CD1c-positive myeloid dendritic cell (primary cell): Measurements from ENCODE around the gene DLG4.
A peak's percentile ranks its signal among the peaks of the same experiment; 100 is the strongest.

Experiments
- DNase-seq: peaks from one replicate; pipeline ENCODE4 v3.0.0-alpha.2; 2016; ENCODE audit errors: extremely low spot score

Gene DLG4

DNA sequence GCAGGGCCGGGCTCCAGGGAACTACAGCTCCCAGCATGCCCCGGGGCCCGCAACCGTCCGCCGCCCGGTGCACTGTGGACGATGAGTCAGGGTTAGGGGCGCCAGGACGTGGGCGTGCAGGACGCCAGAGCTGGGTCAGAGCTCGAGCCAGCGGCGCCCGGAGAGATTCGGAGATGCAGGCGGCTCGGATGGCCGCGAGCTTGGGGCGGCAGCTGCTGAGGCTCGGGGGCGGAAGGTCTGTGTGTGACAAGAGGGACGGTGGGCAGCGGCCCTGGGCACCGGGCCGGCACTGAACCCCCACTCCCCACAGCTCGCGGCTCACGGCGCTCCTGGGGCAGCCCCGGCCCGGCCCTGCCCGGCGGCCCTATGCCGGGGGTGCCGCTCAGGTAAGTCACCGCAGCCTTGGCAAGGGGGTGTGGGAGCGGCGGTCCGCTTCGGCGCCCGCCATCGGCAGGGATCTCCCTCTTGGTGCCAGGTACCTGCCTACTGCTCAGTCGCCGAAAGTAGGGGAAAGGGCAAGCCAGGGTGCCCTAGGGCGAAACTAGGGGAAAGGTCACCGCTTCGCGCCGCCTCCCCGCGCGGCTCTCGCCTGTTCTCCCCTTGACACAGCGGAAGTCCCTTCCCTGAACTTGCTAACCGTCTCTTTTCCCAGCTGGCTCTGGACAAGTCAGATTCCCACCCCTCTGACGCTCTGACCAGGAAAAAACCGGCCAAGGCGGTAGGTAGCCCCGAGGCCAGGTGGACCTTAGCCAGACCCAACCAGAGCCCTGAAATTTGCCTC lies at the start of gene DLG4, which contains the start of gene ACADVL:
Gene DLG4, minus strand, starts transcription at position 25 of the 781 bp plus-strand sequence.
Gene ACADVL, plus strand, starts transcription at position 127 of the 781 bp plus-strand sequence. Its CDS starts 47 bp downstream, at position 174.
- DNase-seq: peak; percentile 90

DNA sequence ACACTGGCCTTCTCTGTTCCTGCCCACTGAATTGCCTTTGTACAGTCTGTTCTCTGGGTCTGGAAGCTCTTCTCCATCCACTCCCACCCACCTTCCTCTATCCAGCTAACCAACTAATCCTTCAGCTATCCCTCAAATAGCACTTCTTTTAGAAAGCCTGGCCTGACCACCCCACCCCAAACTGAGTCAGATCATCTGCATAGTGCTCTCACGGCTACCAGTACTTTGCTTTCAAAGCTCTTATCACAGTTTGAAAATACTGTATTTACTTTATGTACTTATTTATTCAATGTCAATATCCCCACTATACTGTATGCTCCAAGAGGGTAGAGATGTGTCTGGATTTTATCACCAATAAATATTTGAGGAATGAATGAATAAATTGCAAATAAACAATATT lies 47.1 kb upstream of the DLG4 start:
- DNase-seq: no peak

DNA sequence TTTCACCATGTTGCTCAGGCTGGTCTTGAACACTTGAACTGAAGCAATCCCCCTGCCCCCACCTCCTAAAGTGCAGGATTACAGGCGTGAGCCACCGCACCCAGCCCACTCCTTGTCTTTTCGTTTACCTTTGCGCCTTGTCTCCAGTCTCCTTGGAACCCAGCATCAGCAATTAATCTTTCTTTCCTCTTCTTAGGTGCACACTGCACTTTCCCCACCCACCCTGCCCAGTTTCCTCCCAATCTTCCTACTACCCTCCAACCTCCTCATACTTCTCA lies 44.1 kb upstream of the DLG4 start:
- no peak for DNase-seq

DNA sequence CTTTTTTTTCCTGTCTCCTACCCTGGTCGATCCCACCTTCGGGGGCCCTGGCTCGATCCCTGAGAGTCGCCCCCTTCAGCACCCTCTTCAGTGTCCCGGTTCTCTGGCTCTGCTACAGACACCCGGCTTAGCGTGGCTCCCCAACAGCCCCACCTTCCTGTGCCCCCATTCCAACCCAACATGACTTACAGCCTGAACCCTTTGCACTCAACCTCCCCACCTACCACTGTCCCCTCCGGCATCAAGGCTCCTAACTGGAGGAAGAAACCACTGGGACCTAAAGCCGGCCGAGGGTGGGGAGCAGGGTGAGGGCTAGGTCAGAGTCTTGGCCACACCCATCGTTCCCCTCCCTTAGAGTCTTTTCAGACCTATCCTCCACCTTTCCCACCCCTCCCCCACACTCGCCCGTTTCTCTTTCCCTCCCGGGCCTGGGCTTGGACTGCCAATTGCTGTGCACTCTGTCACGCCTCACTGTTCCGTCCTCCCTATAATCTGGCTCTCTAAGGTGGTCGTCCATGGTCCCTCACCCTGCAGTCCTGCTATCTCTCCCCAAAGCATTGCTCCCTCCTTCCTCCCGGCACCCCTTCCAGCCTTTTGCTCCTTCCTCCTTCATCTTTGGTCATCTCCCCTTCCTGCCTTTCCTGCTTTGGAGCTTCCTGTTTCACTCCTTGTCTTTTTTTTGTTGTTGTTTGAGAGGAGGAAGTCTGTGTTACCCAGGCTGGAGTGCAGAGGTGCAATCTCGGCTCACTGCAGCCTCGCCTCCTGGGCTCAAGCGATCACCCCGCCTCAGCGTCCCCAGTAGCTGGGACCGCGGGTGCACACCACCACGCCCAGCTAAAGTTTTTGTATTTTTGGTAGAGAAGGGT lies 43.5 kb upstream of the DLG4 start:
- peak; percentile 45 for DNase-seq

DNA sequence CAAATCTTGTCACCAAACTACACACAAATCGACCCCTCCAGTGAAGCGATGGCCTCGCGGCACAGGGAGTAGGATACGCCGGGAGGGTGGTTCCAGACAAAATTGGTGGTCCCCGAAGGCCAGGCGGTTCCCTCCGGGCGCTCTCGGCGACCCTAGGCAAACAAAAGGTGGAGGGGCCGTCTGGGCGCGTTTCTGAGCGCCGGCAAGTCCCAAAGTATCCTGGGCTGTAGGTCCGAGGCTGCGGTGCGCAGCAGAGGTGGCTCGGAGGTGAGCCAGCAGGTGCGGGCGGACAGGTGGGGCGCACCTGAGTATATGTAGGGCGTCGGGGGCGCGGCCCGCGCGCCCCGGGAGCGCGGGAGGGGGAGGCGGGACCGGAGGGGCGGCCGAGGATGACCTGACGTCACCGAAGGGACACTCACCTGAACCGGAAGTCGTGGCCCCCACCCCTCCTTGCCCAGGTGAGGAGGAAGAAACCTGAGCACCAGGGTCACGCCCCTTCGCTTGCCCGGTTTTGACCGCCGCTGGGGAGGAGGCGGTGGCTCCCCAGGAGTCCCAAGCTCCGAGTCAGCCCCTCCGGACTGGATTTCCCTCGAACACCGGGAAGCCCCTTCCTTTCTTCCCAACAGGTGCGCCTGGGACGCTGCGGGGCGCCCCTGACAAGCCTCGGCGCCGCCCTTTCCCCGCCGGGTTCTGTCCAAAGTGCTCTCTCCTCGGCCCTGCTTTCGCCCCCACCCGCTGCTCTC lies 42.7 kb upstream of the DLG4 start, which contains the start of gene CLDN7:
Gene CLDN7, minus strand, starts transcription at position 287 of the 743 bp plus-strand sequence. CDS start 435 bp downstream, outside the sequence.
- no peak for DNase-seq

DNA sequence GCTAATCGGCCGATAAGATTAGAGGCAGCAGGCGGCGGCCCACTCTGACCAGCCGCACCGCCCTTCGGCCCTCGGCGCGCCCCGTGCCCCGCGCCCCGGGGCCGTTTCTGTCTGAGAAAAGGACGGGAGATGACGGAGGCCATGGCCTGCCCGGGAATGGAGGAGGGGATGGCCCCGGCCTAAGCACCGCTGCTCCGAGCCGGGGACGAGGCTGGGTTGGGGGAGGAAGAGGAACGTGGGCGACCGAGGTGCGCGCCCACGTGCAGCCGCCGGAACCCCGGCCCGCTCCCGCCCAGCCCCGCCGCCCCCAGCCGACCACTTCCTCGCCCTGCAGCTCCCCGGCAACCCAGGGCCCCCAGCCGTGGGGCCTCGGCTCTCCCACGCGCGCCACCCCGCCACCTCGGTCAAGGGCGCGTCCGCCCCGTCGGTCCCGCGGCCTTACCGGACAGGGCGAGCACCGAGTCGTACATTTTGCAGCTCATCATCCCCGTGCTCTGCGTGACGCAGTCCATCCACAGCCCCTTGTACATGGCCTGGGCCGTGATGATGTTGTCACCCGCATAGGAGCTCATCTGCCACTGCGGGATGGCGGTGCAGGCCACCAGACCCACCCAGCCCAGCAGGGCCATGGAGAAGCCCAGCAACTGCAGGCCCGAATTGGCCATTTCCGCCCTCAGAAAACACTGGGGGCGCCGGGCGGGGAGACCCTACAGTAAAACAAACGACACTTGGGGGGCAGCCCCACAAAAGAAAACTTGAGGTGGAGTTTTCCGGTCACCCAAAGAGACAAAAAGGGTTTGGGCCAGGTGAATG lies 41.9 kb upstream of the DLG4 start:
- DNase-seq: no peak

DNA sequence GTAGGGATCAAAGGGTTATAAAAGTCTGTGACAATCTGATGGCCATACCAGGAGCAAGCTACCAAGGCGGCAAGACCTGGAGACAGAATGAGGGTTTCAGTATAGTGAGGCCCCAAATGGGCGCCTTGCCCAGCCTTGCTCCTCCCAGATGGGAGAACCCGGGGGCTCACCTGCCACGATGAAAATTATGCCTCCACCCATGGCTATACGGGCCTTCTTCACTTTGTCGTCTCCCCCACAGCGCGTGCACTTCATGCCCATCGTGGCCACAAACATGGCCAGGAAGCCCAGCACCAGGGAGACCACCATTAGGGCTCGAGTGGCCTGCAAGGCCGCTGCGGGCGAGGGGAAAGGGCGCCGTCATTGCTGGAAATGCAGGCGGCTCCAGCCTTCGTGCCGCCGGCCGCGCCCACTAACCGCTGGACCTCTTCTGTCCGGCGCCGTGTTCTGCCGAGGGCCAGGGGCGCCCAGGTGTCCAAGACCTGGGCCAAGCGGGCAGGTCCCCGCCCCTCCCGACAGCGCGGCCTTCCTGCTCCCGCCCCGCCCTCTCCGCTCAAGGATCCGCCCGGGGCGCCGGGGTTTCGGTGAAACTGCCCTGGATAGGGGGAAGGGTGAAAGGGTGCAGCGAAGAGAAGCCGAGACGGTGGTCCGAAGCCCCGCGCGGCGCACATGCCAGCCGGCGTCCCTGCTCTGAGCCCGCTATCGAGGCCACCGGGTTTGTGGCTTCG lies 41.2 kb upstream of the DLG4 start:
- no peak for DNase-seq

DNA sequence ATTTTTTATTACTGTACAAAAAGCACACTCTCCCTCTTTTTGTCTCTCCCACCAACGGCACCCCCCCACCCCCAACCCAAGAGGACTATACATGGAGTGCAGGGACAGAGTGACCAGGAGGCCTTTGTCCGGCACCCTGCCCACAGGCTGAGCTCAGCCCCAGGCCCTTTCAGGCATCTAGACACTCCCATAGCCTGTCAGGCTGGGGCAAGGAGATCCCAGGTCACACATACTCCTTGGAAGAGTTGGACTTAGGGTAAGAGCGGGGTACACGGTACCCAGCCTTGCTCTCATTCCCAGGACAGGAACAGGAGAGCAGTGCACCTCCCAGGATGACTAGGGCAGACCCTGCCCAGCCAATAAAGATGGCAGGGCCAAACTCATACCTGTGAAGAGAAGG lies 40.5 kb upstream of the DLG4 start:
- no peak for DNase-seq

DNA sequence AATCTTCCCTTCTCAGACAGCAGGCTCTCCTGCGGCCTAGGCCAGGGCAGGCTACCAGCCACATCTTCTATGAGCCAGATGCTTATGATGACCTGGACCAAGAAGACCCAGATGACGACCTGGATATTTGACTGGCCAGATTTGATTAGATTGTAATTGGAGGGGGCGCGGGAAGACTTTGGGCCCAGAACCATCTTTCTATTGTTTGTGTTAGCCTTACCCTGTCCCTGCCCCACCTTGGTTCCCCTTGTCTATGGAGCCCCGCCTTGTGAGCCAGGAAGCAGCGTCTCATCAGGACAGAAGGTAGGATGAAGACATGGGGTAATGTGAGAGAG lies 39.9 kb upstream of the DLG4 start:
- DNase-seq: no peak

DNA sequence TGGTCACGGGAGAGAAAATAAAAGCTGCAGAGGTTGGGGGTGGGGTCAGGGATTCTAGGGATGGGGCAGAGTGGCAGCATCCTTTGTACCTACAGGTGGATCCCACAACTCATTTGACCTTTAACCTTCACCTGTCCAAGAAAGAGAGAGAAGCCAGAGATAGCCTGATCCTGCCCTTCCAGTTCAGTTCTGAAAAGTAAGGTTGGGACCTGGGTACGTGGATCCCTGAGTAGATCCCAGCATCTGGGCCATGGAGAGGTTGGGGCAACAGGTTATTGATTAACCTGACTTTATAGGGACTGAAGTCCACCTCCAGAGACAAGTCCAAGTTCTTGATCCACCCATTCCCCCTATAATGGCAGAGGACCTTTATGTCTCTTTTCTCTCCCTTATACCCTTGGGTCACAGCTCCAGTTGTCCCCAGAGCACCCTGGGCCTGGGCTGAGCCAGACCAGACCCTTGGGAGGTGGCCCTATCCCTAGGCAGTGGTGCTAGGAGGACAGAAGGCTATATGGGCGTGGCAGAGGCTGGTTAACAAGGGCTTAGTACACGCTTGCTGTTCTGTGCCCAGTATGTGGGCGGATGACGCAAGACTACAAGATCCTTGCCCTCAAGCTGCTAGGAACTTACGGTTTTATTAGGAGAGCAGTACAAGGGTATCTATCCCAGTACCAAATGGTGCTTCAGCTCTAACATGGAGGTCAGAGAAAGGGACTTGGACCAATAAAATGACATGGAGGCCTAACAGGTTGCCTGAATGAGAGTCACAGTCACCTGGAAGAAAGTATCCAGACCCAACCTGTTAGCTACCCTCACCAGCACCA lies 39.3 kb upstream of the DLG4 start:
- DNase-seq: peak; percentile 83

DNA sequence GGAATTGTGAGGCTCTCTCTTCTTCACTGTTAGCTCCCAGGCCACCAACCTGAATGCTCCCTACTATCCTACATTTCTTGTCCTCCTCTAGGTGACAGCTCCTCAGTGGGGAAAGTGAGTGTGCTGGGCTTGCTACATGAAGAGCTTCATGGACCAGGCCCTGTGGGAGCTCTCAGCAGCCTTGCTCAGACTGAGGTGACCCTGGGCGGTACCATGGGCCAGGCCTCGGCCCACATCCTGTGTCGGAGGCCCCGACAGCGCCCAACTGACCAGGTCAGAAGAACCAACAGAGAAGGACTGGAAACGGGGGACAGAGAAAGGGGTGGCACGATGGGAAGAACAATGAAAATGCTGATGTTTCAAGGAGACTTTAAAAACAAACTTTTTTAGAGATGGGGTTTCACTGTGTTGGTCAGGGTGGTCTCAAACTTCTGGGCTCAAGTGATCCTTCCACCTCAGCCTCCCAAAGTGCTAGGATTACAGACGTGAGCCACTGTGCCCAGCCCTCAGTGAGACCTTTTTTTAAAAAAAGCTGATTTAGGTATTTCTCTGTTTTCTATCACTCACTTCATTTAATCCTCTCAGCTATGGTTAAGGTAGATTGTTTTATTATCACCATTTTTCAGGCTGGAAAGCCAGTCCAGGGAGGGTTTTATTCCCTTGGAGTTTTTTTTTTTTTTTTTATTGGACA lies 37.3 kb upstream of the DLG4 start:
- DNase-seq: no peak

DNA sequence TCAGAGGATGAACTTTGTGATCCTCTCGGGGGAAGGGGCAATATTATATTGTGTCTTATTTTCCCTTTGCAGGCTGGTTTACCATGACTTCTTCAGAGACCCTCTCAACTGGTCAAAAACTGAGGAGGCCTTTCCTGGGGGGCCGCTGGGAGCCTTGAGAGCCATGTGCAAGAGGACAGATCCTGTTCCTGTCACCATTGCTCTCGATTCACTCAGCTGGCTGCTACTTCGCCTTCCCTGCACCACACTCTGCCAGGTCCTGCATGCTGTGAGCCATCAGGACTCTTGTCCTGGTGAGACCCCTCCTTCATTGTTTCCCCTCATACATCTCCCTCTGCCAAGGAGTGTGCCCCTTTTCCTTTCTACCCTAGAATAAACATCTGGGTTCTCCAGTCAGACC lies 34.9 kb upstream of the DLG4 start:
- DNase-seq: no peak

DNA sequence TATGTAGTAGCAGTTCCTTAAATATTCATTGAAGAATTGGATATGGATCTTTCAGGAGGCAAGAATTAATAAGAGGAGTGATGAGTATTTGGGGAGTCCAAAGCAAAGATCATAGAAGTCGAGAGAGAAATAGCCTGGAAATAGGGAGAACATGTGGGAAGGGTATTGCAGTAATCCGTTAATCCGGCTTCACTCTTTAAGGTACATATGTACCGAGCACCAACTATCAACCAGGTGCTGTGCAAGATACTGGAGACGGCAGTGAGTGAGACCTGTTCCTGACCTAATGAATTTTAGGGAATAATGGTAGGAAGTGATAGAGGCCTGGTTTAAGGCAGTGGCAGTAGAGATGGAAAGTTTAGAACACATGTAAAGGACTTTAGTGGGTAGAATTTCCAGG lies 33.4 kb upstream of the DLG4 start:
- no peak for DNase-seq

DNA sequence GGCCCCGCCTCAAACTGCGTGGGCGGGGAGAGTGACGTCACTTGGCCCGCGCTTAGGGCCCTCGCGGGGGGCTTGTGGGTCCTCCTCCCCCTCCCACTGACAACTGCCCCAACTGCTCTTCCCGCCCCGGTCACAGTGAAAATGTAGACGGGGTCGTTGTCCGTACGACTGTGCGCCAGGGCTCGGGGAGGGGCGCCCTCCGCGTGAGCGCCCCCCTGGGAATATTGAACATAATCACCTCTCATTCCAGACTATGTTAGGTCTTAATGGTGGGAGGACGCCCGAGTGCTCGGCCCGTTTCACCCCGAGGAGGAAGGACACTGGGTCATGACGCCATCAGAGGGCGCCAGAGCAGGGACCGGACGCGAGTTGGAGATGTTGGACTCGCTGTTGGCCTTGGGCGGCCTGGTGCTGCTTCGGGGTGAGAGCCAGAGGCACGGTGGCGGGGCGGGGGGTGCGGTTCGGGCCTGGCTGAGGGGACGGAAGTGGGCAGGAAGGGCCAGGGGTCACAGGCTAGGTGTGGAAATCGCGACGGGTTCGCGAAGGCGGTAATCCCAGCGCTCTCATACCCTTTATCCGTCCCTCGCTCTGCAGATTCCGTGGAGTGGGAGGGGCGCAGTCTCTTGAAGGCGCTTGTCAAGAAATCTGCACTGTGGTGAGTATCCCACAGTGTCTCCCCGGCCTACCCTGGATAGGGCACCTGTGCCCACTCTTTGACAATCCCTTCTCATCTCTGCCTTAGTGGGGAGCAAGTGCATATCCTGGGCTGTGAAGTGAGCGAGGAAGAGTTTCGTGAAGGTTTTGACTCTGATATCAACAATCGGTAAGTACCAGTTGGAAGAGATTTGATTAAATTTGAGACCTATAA lies 32.8 kb upstream of the DLG4 start, which contains the start of gene ELP5:
Gene ELP5, plus strand, starts transcription at position 40 of the 868 bp plus-strand sequence. Its CDS starts 336 bp downstream, at position 376.
- DNase-seq: peak; percentile 94

DNA sequence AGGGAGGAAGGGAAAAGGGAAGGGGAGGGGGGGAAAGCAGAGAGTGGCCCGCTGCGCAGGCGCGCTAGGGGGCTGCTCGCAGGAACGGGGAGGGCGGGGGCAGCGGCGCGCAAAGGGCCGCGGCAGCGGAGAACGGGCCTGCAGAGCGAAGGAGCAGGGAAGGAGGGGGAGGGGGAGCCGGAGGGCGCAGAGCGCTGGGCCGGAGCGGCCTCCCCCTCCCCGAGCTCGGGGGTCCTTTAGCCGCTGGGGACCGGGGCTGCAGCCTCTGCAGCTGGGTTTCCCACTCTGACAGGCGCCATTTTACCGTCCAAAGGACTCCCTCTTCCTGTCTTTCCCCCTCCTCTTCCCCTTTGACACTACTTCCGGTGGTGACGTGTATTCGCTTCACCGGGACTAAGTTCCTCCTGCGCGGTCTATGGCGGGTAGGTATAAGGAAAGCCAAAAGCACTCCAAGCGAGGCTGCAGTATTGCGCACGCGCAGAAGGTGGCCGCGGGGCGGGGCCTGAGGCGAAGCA lies 32.1 kb upstream of the DLG4 start, which contains the start of gene CTDNEP1:
Gene CTDNEP1, minus strand, starts transcription at position 74 of the 515 bp plus-strand sequence. CDS start 438 bp downstream, outside the sequence.
- DNase-seq: peak; percentile 100

DNA sequence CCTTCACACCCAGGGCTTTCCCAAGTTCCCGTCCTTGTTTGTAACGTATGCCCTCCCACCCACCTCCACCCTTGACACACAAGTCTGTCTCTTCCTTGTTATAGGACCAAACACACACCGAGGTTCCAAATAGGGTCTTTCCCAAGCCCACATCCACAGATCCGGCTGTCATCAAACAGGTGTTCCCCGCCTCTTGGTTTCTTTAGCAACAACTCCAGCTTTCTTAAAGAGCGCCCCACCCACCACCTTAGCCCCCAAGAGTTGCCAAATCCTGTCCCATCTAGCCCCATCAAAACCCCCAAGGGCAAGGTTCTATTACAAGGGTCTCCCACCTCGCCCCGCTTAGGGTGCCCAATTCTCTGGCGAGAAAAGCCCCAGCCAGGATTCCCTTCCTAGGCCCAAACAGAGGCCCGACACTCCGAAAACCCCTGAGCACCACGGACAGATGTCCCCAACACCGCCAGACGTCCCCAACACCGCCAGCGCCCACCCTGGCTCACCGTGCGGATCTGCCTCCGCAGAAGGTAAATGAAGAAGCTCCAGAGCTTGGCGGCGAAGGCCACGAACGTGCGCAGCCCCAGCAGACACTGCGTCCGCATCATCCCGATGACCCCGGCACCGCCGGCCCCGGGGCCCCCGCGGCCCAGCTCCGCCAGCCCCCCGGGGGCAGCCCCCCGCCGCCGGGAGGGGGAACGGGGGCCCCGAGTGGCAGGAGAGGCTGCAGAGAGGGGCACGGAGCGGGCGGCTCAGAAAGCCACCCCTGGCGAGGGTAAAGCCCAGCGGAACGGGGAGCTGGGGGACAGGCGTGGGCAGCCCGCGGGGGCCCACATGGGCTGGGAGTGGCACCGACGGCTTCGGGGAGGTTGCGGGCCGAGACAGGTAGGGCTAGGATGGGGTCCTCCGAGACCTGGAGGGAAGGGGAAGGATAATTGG lies 31.3 kb upstream of the DLG4 start:
- DNase-seq: peak; percentile 58

DNA sequence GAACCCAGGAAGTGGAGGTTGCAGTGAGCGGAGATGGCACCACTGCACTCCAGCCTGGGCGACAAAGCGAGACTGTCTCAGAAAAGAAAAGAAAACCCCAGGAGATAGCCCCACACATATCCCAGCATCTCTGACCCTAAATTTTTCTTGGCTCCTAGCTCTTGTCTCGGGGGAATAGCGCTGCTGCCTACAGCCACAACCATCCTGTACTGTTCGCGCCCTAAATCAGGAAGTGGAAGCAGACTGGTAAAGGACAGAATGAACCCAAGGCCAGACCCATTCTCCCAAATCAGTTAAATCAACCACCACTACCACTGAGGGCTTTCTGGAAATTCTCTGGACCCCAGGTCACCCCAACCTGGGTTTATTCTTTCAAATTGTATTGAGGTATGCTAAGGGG lies 30.2 kb upstream of the DLG4 start:
- no peak for DNase-seq
